Measurements from ENCODE around the gene FIG4.
"Not testable (repeated sequence)": the region's sequence is repeated elsewhere in the genome, so short reads cannot be mapped to it uniquely, and the experiment has no call there.

FIG4 gene

DNA sequence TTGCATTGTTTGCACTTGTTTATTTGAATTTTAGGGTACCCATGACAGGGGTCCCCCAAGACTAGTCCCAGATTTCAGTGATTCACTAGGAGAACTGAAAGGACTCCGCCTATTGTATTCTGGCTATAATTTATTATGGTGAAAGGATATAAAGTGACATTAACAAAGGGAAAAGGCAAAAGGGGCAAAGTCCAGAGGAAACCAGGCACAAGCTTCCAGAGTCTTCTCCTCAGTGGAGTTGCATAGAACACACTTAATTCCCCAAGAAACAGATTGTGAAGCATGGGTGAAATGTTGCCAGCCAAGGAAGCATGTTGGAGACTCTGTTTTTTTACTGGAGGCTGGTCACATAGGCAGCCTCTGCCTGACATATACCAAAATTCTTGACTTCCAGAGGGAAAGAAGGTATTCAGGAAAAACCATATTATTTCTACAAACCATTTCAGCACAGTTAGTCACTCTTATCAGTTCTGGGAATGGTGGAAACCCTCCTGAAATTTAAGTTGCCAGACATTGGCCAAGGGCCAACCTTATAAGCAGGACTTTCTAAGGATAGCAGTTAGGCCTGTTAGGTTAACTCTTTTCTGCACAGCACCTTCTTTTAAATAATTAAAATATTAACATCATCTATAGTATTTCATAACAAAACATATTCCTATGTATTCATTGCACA, 71.8 kb downstream of the FIG4 start:
- no peak for DNase-seq

DNA sequence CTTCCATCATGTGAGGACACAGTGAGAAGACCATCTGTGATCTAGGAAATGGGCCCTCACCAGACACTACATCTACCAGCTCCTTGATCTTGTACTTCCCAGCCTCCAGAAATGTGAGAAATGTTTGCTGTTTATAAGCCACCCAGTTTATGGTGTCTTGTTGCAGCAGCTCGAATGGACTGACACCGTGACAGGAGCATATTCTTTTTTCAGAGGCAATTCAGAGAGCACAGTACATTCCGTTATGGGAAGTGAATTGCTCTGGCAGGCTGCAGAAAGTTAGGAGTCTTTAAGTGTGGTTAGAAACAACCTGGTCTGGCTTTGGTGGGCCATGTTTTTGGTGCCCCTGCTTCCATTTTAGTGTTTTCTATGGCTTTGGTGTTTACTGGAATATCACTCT, 75.1 kb downstream of the FIG4 start:
- no peak for DNase-seq

DNA sequence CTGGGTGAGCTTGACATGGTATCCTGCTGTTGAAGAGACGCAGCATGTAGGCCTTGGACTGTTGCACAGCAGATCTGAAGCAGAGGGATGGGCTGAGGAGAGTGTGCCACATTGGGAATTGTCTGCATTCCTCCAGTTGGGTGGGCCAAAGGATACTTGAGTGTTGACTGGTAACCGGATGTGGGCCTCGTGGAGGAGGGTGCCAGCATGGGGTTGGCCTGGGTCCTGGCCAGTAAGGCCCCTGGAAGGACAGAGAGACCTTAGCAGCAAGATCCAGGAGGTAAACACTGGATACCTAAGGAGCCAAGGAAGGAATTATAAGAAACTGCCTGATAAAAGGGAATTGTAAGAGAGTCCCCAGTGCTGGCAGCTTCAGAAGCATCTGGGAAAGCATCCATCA, 76.9 kb downstream of the FIG4 start:
- no peak for DNase-seq

DNA sequence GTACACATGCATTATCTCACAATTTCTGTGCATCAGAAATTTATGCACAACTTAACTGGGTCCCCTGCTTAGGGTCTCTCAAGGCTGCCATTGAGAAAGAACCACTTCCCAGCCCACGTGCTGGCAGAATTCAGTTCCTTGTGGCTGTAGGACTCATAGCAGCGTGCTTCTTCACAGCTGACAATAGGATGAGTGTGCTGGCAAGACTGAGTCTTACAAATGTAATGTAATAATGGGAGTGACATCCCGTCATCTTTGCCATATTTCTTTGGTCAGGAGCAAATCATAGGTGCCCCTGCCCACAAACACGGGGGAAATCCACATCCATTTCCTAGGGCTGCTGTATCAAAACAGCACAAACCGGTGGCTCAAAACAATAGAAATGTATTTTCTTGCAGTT, 77.4 kb downstream of the FIG4 start:
- DNase-seq = no peak

DNA sequence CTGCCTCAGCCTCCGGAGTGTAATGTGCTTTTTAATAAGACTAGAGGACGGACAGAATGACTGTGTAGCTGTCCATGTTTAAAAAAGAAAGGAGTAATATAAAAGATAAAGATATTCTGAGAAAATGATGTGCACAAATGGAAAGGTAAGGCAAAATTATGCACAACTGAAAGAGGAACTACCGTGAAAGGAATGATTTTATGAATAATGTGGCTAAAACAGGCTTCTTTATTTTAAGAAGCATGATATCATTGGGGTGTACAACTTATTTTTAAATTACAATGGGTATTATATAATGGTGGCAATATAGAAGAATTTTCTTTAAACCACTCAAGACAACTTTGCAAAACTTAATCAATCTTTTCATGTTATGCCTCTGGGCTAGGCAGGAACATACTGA, 78.1 kb downstream of the FIG4 start:
- no peak for DNase-seq

DNA sequence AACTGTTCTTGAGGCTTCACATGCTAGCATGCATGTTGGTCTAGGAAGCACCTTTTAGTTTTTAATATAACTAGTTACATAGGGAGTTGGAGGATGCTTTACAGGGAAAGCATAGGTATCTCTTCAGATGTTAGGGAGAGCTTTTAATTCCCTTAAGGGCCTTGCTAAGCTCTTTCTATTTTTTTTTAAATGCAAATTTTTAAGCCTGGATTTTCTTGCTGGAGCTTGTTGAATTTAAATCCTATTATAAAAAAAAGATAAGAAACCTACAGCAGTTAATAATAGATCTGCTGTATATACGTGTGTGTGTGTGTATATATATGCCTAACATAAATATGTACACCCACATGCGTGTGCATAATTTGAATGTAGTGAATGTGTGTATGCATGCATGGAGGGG, 79.0 kb downstream of the FIG4 start:
- DNase-seq = no peak

DNA sequence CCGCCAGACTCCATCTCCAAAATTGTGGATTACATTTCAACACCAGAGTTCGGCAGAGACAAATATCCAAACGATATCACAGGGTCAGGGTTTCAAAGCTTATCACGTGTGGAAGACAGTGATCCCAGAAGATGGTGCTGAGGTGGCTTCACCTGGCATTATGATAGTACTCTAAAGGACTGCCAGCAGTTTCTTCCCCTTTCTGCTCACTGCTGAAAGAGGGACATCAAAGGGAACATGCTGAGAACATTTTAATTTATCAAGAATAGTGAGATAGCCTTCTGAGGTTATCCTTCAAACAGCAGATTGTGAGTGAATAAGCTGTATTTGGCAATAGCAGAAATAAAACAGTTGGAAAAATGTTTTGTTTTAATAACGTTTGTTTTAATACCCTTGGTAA, 79.7 kb downstream of the FIG4 start:
- no peak for DNase-seq

DNA sequence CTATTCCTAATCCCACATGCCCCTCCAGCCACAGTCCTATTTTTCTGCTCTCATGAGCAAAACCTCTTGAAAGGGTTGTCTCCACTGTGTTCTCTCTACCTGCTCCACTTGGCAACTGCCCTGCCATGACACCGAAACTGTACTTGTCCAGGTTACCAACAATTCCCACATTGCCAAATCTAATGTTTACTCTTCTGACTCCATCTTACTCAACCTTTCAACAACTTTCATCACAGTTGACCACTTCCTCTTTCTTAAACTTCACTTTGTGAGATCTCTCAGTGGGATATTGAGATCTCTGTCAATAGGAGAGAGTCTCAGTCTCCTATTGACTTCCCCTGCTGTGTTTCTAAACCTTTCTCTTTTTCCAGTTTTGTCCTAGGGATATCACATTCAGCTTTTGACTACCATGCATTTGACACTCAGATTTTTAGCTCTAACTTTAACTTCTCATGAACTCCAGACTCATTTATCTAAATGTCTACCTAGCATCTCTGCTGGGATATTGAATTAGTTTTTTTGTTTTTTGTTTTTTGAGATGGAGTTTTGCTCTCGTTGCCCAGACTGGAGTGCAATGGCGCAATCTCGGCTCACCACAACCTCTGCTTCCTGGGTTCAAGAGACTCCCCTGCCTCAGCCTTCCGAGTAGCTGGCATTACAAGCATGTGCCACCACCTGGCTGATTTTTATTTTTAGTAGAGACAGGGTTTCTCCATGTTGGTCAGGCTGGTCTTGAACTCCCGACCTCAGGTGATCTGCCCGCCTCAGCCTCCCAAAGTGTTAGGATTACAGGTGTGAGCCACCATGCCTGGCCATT, 81.1 kb downstream of the FIG4 start:
- DNase-seq = not testable (repeated sequence)

DNA sequence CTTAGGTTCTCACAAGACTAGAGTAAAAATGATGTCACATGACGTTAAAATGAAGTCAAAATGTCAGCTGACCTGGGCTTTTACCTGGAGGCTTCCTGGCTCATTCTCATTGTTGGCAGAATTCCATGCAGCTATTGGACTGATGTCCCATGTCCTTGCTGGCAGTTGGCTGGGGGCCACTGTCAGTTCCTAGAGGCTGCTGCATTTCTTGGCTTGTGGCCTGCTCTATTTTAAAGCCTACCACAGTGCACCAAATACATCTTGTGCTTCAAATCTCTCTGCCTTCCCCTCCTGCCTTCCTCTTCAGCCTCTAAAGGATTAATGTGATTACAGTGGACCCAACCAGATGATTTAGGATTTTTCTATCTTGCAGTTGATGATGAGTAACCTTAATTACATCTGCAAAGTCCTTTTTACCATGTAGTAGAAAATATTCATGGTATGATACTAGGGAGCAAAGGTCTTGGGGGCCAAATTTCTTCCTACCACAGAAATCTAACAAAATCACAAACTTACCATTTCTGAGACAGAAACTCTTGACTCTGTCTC, 81.9 kb downstream of the FIG4 start:
- peak; percentile 23 for DNase-seq

DNA sequence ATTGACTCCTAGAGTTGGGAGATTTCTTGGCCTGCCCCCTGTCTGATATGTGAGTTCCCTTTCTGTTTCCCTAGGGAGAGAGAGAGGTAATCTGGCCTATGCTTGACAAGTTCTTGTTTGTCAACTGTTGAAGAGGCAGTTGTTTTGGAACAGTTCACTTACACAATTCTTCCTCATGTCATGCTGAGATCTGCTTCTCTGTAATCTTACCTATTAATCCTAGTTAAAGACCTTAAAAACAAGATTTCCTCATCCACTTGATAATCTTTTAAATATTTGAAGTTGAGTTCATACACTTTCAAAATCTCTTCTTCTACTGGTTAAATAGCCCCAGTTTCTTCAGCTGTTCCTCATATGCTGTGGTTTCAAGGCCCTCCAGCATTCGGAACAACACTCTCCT, 89.9 kb downstream of the FIG4 start:
- DNase-seq = no peak

DNA sequence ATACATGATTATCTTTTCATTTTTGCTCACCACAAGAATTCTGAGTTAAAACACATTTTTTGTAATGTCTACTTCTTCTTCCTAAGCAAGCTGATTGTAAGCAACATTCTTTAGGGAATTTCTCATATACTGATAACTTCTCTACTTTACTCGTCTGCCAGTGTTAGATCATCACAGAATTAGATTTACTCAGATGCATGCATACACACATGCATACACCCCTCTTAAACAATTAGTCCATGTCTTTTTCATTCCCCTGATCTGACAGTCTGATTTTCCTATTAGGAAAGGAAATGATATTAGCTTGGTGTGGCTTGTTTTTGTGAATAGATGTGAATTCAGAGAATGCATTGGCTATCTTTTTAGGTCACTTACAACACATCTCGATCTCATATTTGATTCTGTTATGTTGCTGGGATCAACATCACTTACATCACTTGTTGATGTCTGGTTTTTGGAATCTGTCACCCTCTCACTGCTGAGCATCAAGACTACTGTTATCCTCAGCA, 91.4 kb downstream of the FIG4 start:
- DNase-seq = no peak

DNA sequence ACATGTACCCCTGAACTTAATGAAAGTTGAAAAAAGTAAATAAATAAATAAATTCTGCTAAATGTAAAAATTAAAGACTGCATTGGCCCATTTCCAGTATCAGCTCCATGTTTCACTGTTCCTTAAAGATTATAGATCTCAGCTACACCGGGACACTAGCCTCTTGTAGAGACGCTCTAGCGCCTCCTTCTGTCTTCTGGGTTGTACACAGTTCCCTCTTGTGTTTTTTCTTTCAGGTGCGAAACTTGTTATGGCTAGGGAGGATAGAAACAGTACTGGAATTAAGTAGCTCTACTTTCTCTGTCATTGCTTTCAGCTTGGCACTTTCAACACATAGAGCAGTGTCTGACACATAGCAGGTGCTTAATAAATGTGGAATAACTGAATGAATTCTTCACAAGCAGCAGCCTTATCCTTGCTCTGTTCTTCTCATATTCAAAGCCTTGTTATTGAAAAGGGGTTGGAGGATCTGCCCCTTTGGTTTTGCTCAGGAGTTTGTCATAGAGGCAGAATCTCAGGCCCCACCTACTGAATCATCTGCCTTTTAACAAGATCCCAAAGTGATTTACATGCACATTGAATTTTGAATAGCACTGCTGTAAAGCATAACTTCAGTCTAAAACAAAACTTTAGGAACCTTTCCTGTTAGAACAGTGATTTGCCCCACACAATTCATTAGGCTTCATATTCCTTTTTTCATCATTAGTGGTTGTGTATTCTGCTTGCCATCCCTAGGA, 92.3 kb downstream of the FIG4 start:
- DNase-seq = no peak

DNA sequence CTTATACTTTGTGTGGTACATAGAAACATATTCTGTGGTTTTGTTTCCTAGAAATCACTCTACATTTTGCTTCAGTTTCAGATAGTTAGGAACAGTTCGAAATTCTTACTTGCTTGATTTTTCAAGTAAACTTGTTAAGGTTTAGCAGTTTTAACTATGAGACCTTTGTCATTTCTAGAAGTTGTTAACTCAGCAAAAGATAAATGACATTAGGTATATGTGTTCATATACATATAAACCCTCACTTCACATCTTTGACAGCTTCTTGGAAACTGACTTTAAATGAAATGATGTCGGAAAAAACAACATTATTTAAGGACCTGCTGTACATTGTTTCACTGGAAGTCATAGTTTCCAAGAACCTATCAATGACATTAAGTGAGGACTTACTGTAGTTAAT, 96.2 kb downstream of the FIG4 start:
- no peak for DNase-seq

DNA sequence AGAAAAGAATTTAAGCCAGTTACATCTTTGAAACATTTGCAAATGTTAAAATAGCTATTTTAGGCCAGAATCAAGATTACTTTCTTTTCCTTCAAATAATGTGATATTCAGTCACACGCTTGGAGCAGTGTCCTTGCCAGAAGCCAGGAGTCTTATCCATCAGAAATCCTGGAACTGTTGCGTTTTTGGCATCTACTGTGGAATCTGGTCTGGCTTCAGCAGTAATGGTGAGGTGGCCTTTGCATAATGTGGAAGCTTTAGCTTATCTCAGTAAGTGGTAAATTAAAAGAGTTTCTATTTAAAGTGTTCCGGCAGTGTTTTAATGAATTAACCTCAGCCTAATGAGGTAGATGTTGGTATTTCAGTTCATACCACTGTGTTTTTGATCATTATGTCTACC, 97.6 kb downstream of the FIG4 start:
- DNase-seq = no peak

DNA sequence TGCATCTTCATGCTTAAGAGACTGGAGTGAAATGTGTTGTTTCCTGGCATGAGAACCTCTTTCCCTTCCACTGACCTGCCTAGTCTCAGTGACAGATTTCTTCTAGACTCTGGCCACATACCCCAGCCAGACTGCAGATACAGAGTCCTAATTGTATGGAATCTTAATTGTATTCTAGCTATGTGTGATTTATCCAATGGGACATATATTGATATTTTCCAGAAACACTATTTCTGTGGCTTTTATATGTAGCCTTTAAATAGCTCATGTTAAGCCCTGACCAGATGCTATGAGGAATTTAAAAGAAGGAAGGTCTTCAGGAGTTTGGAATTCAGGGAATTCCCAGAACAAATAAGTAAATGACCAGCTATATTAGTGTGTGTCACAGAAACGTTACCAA, 99.0 kb downstream of the FIG4 start:
- DNase-seq = no peak

DNA sequence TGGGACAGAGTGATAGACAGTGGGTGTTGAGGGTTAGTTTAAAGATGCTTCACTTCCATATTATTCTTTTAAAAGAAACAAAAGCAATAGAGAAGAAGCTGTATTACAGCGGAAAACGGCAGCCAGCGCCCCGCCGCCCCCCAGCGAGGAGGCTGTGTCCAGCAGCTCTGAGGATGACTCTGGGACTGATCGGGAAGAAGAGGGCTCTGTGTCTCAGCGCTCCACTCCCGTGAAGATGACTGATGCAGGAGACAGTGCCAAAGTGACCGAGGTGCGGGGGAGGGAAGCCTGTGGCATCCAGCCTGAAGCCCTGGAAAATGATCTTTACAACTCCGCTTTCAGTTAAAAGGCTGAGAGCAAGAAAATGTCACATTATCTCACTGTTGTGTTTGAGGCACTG, 100.2 kb downstream of the FIG4 start:
- DNase-seq = no peak

DNA sequence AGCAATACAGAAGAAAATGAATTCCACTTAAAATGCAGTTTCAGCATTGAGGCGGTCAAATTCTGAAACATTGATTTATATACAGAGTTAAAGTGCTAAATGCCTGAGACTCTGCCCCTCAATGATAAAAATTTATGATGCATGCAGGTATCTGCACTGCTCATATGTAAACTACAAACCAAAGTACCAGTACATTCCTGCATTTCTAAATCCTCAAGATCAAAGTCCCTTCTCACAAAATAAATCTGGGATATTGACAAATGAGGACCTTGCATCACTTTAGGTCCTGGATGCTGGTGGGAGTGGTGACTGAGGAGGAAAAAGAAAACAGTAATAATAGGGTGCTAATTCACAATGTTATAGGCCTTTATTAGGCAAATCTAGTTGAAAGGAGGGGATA, 101.9 kb downstream of the FIG4 start:
- no peak for DNase-seq

DNA sequence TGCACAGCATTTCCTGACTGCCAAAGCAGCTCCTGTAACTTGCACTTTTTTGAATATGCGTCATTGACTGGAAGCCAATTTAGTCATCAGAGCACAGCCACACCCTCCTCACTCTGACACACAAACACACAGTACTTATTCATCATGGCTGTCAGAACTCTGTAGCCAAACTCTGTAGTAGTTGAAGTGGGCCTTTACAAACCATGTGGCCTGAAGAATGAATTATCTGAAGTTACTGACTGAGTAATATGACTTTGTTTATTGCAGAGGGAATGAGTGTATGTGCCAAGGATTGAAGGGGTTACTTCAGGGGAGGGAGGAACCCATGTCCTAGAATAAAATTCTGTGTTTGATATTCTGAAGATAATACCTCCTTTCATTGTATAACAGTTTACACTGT, 102.7 kb downstream of the FIG4 start:
- DNase-seq = peak; percentile 71

DNA sequence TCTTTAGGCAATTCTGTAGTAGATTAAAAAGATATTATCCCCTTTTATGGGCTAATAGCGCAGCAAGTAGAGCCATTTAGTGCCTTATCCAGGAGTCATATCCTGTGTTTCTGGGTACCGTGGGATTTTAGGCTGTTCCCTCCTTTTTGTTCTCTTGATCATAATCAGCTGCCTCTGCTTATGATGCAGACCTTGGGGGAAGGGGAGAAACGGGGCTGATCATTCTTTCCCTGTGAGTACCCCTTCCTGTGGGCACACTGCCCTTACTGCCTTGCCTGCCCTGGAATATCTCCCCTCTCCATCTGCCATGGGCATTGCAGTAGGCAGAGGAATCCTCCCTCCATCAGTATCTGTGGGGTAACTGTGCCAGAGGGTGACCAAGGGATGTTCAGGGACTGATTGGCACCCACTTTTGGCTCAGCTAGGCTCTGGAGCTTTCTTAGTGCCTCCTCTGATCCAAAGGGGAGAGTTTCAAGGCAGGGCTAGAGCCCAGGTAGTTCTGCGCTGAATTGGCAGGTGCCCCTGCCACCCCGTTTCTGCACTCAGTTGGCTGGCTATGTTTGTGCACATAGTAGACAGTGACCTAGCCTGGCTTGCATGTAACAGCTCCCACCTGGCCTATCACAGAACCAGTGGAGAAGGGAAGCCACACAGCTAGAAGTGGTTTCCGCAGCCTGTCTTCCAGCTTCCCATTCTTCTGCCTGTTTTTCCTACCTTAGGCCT, 103.3 kb downstream of the FIG4 start:
- peak; percentile 71 for DNase-seq

DNA sequence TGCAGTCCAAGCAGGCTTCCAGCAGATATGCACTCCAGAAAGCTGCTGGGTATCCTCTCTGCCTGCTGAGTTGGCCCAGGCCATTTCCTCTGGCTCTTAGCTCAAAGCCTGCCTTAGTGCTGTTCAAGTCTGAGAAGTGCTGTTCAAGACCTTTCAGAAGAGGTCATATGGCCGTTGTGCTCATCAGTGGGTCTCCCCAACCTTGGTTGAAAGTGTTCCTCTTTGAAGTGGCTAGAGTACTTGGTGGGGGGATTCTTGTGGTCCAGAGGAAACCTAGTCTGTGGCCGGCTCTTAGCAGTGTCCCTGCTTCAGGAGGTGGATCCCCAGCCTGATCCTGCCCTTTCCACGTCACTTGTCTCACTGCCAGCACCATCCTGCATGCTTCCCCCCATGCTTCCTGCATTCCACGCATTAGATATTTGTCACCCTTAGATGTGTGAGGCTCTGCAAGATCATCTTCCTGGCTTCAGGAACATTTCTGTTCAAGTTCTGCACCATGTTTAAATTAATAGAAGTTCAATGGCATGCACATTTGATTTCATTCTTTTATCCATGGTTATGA, 105.0 kb downstream of the FIG4 start:
- no peak for DNase-seq

DNA sequence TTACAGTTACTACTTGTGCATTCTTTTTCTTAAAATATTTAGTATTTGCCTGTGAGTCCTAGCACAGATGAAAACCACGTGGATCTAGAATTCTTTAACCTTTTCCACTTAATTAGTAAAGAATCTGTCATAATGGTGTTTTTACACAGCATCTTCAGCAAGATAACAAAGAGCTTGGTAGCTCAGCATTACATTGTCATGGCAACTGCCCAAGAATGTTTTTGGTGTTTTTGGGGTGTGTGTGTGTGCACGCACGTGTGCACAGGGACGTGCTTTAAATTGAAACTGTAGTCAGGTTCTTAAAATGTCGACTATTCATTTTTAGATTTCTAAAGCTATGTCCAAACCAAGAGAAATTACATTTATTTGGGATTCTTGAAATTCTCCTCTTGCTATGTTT, 108.0 kb downstream of the FIG4 start:
- DNase-seq = no peak

DNA sequence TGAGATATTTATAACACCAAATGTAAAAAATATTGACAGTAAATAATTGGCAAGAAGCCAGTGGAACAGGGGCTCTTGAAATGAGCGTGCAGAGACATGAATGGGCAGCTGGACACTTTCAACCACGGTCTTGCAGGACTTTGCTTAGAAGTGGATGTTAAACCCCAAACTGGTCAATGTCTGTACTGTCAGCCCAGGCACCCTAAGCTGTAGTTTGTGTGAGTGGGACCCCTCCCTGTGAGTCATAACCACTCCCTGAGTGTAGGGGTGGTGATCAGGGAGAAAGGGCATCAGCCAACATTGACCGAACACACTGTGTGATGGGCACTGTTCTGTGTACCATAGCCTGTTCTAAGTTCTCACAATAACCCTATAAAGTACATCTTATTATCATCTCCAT, 108.6 kb downstream of the FIG4 start:
- no peak for DNase-seq

DNA sequence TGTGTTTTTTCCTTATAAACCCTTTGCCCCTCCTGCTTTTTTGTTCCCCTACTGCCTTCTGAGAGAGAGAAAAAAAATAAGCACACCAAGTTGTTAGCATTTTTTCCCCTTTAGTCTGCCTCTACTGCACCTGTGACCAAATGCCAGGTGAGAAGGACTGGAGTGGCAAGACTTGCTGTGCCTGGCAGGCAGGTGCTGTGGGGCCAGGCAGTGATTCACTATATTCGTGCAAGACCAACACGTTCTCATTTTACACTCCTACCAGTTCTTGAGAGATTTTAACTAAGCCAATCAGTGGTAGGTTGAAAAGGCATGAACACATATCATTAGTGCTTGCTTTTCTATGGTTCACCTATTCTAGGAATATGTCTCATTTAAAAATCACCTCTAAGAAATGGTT, 109.7 kb downstream of the FIG4 start:
- DNase-seq = no peak

Data from SHP77 treated with DMSO at 0.1 percent for 48 hours (cell line).